Stimulated activated CD4-positive, alpha-beta T cell treated with anti-CD3 and anti-CD28 coated beads, Interleukin-2, amount 100 ng/mL, for 24 hours (primary cell): ENCODE data around the gene MAP2K2.
"Not testable (repeated sequence)": the region's sequence is repeated elsewhere in the genome, so short reads cannot be mapped to it uniquely, and the experiment has no call there.

Source experiments
- DNase-seq, 2 donors: peaks; one replicate each; pipeline ENCODE4 v3.0.0-alpha.2; 2020

The MAP2K2 gene

DNA sequence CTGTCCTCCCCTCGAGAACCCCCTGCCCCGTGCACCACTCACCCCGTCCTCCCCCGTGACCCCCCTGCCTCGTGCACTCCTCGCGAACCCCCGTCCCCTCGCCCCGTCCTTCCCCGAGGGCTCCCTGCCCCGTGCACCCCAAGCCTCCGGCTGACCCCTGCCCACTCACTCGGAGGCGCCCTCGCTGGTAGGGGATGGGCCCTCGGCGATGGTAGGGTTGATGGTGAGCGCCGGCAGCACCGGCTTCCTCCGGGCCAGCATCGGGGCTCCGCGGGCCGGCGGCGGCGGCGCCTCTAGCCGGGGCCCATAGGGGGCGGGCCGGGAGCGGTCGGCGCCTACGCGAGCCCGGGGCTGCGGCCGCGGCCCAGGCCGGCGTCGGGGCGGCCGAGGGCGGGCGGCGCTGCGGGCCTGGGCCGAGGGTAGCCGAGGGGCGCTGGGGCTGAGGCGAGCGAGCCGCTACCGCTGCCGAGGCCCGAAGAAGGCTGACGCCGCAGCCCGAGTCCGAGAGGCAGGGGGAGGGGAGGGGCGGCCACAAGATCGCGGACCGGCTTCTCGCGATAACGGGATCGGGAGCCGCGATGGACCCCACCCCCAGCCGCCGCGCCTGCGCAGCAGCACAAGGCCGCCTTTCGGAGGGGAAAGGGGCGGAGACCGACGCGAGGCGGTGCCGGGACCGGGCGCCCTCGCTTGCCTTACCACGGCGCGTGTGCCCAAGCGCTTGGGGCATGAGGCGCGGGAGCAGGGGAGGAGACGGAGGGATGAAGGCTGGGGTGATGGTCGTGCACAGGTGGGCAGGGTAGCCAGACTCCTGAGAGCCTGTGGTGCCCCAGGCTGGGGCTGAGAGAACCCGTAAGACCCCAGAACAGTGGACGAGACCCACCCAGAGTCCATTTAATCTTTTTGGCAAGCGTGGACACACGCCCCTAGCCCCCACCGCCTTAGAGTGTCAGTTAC is at the start of gene MAP2K2:
Gene MAP2K2 (minus strand): TSS at position 508 of the 954 bp plus-strand sequence. CDS start 247 bp downstream, at position 261.
- DNase-seq: peak; percentile 98

DNA sequence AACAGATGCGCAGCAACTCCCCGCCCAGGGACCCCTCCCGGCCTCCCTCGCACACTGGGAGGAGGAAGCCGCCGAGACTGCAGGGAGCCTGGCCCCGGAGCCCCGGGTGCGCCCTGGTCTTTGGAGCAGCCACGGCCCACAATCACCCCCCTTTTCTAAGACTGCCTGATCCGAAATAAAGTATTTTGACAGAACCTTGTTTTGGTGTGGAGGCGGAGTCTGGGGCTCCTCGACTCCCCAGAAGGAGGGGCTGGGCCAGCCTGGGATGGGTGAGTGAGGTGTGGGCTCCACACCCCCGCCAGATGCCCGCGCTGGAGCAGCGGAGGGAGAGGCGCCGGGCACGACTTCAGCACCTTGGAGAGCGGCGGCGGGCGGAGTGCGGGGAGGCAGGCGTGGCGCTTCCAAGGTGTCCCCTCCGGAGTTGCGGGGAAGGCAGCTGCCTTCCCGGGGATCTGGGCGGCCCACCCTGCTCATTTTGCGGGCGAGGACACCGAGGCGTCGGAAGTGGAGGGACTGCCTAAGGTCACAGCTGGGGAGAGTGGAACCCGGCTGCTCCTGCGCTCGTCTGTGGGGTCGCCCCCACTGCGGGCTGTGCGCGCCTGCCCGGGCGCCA is 49.0 kb upstream of the MAP2K2 start:
- peak; percentile 75 to 77 for DNase-seq

DNA sequence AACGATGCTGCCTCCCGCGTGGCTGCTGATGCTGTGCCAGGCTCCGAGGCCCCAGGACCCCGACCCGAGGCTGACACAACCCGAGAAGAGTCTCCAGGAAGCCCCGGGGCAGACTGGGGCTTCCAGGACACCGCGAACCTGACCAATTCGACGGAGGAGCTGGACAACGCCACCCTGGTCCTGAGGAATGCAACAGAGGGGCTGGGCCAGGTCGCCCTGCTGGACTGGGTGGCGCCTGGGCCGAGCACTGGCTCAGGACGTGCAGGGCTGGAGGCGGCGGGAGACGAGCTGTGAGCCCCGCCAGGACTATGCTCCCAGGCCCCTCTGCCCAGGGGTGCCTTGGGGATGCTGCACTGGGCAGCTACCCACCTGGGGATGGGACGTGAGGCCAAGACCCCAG is 47.8 kb upstream of the MAP2K2 start:
- DNase-seq: no peak

DNA sequence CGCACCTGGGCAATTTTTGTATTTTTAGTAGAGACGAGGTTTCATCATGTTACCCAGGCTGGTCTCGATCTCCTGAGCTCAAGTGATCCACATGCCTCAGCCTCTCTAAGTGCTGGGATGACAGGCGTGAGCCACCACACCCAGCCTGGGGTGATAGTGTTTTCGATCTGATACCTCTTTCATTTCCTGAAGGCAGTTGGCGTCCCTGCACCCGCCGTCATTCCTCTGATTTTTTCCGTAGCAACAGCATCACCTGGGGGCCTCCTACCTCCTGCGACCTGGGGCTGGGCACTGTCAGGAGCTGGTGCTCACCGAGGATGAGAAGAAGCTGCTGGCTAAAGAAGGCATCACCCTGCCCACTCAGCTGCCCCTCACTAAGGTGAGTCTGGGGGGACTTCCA is 40.3 kb upstream of the MAP2K2 start:
- no peak for DNase-seq

DNA sequence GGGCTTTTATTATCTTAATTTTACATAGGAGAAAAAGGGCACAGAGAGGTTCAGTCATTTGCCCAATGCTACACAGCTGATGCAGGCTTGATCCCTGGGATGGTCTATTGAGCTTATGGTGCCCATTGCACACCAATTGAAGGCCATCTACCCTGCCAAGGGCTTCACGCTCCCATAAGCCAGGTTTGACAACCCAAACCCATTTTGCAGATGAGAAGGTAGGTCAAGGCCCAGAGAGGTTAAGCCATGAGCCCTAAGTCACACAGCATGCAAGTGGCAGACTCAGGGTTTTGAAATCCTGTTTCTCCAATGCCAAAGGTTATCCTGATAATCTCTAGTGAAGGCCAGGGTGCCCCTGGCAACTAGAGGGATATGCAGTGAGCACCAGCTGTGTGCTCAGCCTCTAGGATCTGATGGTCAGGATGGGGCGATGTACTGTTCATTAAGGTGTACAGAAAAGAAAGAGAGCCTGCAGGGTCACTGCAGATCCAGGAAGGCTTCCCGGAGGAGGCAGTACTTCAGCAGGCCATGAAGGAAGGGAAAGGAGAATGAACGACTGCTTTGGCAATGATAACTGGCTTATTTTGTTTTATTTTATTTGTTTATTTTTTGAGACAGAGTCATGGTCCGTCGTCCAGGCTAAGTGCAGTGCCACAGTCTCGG is 37.6 kb upstream of the MAP2K2 start:
- no peak for DNase-seq

DNA sequence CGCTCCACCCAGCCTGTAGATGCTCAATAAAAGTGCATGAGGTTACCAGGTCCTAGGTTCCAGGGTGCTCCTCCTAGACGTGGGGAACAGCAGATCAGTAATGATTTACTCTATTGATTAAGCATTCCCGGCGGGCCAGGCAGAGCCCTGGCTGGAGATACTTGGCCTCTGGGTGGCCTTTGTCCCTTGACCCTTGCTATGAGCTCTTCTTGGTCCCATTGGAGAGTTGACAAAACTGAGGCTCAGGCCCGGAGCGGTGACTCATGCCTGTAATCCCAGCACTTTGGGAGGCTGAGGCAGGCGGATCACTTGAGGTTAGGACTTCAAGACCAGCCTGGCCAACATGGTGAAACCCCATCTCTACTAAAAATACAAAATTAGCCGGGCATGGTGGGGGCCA is 34.0 kb upstream of the MAP2K2 start:
- not testable (repeated sequence) for DNase-seq

DNA sequence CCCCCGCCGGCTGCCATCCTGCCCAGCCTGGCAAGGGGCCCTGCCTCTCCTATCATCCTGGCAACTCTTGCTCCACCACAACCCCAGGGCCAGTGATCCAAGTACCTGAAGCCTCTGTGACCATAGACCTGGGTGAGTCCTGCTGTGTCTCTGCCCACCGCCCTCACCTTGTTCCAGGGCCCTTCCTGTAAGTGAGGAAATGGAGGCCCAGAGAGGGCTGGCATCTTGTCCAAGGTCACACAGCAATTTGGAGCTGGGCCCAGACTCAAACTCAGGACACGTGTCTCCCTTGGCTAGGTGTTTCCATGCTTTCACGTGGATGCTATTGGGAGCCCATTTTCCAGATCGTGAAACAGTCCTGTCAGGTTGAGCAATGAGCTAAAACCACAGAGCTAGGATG is 33.2 kb upstream of the MAP2K2 start:
- no peak for DNase-seq

DNA sequence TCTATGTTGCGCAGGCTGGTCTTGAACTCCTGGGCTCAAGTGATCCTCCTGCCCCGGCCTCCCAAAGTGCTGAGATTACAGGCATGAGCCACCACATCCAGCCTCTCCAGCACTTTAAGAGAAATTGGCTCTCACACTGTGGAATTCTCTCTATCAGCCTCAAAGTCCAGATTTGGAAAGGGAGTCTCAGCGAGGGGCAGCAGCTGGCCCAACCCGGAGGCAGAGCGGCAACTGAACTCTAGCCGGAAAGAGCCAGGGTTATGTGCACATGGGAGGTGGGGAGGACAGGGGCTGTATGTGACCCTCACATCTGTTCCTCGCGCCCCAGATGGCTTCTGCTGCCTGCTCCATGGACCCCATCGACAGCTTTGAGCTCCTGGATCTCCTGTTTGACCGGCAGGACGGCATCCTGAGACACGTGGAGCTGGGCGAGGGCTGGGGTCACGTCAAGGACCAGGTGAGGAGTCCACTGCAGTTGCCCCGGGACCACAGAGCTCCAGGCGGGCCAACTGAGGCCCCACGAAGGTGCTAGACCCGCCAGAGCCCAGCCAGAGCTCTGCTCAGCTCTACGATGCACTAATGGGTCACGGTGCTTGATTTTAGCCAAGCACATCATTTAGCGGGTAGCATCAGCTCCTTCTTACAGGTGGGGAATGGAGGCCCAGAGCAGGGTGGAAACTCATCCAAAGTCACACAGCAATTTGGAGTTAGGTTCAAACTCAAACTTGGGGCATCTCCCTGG is 30.8 kb upstream of the MAP2K2 start:
- DNase-seq: no peak

DNA sequence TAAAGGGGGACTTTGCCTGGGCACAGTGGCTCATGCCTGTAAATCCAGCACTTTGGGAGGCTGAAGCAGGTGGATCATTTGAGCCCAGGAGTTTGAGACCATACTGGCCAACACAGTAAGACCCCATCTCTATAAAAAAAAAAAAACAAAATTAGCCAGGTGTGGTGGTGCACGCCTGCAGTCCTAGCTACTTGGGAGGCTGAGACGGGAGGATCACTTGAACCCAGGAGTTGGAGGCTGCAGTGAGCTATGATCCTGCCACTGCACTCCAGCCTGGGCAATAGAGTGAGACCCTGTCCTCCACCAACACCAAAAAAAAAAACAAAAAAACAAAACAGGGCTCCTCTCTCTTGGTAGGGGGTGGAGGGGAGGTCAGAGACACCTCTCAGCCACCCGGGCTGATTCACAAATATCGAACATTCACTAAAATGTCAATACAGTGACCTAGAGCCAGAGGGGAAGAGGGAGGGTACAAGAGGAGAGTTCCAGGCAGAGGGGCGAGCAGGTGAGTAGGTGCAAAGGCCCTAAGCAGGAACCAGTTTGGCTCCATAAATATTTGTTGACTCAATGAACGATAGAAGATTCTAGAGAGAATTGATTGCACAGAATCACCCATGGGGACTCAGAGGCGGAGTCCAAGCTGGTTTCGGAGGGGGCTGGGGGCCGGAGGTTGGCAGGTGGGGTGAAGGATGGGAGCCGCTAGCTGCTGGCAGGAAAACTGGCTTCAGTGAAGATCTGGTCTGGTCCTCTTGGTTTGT is 28.5 kb upstream of the MAP2K2 start:
- no peak for DNase-seq

DNA sequence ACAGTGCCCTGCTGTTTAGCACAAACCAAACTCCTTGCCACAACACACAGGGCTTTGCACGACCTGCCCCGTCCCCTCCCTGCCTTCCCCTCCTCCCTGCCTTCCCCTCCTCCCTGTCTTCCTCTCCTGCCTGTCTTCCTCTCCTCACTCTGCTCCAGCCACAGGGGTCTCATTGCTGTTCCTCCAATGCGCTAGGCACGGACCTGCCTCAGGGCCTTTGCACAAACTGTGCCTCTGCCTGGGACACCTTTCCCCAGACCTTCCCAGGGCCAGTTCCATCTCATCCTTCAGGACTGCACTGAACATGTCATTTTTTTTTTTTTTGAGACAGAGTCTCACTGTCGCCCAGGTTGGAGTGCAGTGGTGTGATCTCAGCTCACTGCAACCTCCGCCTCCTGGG is 27.7 kb upstream of the MAP2K2 start:
- no peak for DNase-seq

DNA sequence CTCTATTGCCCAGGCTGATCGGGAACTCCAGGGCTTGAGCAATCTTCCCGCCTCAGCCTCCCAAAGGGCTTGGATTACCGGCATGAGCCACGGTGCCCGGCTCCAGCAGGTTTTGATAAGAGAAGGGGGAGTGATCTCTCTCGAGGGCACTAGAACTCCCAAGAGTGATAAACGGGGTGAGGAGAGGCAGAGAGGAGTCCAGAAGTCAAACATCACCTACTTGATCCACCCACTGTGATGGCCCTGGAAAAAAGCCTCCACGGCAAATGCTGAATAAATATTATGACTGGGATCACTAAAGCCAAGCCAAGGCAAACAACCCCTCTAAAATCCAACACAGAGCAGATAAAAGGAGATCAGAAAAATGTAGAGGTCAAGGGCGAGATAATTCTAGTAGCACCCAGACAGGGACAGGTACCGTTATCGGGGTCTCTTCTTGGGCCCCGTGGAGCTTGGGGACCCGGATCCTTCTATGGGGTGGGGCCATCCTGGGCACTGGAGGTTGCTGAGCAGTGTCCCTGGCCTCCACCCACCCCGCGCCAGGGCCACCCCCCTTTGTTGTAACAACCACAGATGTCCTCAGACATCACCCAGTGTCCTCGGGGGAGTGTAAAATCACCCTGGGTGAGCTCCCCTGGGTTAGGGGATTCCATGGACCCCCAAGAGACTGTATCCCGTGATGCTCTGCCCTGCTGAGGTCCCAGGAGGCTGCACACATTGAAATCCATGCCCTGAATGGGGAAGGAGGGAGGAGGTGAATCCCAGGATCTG is 25.8 kb upstream of the MAP2K2 start:
- no peak for DNase-seq

DNA sequence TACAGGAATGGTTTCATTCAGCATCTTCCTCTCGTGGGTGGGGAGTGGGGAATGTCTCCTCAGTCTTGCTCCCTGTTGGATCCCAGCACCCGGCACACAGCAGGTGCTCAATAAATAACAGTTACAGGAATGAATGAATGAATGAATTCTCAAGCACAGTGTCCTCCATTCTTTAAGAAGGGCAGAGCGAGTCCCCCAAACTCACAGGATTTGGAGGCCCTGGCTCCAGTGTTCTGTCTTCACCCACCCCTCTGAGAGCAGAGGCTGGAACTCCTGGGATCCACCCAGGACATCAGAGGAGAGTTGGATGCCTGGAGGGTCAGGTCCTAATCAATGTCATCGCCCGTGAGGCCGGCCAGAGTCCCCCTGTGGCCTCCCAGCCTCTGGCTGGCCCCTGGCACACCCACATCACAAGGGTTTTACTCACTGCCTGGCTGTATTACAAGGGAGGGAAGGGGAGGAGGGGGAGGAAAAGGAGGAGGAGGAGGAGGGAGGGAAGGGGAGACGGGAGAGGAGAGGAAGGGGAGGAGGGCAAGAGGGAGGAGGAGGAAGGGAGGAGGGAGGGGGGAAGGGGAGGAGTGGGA is 20.8 kb upstream of the MAP2K2 start:
- DNase-seq: no peak

DNA sequence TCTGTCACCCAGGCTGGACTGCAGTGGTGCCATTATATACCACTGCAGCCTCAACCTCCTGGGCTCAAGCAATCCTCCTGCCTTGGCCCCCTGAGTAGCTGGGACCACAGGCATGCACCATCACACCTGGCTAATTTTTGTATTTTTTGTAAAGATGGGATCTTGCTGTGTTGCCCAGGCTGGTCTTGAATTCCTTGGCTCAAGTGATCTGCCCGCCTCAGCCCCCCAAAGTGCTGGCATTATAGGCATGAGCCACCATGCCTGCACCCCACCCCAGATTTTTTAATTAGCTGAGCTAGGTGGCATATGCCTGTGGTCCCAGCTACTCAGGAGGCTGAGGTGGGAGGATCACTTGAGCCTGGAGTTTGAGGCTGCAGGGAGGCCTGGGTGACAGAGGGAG is 19.0 kb upstream of the MAP2K2 start:
- not testable (repeated sequence) for DNase-seq

DNA sequence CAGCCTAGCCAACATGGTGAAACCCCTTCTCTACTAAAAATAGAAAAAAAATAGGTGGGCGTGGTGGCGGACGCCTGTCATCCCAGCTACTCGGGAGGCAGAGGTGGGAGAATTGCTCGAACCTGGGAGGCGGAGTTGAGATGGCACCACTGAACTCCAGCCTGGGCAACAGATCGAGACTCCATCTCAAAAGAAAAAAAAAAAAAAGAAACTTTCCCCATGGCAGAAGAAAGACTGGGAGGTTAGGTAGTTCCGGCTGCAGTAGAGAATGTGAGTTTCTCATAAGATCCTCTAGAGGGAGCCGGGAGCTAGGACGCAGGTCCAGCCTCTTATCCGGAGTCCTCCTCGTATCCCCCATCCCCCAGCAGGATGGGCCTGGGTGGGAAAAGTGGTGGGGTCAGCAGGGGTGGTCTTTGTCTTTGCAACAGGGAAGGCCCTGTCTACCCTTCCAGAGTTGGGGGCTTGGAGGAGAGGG is 16.4 kb upstream of the MAP2K2 start:
- DNase-seq: peak; percentile 24 to 28

DNA sequence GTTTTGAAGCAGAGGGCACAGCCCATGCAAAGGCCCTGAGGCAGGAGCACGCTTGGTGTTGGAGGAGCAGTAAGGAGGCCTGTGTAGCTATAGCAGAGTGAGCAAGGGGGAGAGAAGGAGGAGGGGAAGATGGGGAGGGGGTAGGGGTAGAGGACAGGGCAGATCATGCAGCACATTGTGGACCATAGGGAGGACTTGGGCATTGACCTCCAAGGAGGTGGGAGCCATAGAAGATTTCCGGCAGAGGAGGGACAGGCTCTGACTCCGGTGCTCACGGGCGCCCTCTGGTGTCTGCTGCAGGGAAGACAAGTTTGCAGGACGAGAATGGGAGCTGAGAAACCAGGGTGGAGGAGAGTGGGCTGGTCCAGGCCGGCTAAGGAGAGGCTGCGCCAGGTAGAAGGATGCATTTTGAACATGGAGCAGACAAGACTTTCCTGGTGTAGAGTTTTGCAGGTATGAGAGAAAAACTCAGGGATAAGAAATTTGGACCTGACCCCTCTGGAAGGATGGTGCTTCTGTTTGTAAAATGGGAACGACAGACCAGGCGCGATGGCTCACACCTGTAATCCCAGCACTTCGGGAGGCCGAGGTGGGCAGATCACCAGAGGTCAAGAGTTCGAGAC is 15.8 kb upstream of the MAP2K2 start:
- peak; percentile 94 to 96 for DNase-seq

DNA sequence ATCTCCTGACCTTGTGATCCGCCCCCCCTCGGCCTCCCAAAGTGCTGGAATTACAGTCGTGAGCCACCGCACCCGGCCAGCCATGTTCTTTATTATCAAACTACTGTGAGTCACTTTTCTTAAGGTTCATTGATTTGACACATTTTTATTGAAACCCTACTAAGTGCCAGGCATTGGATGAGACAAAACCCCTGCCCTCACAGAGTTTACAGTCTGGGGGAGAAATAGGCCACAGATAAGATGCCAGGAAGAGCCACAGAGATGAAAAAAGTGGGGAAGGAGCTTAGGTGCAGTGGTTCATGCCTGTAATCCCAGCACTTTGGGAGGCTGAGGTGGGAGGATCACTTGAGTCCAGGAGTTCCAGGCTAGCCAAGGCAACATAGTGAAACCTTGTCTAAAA is 14.5 kb upstream of the MAP2K2 start:
- DNase-seq: no peak

DNA sequence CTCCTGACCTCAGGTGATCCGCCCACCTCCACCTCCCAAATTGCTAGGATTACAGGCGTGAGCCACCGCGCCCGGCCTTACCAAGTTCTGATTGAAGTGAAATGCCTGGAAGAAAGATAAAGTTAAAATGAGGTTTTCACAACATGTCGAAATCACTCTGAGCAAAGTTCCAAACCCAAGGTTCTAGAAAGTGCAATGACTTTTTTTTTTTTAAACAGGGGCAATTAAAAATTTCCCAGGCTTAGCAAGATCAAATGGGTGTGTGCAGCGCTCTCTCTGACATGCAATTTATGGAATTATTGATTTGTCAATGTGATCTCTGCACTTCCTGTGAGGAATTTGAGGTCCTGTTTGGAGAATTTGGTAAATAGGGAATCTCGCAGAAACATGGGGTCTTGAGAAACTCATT is 12.8 kb upstream of the MAP2K2 start:
- DNase-seq: no peak

DNA sequence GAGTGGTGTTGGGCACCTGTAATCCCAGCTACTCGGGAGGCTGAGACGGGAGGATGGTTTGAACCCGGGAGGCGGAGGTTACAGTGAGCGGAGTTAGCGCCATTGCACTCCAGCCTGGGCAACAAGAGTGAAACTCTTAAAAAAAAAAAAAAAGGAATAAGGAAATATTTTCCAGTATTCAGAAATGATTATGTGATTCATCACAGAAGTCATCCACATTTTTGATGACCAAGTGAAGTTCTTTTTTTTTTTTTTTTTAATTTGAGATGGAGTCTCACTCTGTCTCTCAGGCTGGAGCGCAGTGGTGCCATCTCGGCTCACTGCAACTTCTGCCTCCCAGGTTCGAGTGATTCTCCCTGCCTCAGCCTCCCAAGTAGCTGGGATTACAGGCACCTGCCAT is 11.5 kb upstream of the MAP2K2 start:
- DNase-seq: not testable (repeated sequence)

DNA sequence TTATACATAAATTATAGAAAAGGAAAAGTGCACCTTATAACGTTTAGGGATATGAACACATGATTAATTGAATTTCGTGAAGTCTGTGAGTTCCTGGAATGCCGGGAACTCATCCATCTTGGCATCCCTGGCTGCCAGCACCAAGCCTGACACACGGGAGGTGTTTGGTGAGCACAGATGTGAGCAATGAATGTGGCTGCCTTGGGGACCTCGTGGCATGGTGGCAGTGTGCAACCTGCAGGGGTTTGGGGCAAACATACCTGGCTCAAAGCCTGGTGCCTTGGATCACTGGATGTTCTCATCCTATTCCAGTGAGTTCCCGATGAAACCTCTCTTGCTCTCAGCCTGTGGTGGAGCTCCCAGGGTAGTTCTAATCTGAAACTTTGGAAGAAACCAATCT is 10.4 kb upstream of the MAP2K2 start:
- DNase-seq: no peak

DNA sequence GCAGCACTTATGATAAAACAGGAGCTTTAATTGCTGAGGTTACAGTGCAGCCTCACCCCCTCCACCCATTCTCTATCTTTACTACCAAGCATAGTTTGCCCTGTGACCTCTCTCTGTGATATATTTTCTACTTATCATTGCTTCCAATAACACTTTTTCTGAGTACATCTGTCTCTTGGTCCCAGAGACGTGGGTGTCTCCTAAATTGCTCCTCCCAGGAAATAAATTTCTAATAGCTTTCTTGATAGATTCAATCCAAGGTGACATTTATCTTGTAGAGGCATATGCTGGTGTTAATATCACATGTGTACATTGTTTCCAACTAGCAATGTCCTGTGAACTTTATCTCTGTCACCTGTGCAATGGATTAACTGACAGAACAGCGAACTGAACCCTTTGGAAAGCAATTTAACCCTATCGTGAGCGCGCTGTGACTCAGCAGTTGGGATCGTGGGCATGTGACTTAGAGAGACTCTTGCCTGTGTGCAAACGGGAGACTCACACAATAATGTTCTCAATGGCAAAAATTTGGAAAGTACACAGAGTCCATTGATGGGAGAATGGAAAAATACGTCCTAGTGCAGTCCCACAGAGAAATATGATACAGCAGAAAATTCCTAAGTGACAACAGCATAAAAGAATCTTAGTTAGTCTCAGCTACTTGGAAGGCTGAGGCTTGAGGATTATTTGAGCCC is 7.0 kb upstream of the MAP2K2 start:
- no peak for DNase-seq
